ENCODE results near the gene MSRB1. TPM values are rescaled to one million over a fixed set of nuclear protein-coding genes. Genes with fewer than 3 reads are reported as not detected.

MSRB1 gene
- total RNA-seq, 2 donors from 2014 or later, result 11.0 to 12.4 TPM

DNA sequence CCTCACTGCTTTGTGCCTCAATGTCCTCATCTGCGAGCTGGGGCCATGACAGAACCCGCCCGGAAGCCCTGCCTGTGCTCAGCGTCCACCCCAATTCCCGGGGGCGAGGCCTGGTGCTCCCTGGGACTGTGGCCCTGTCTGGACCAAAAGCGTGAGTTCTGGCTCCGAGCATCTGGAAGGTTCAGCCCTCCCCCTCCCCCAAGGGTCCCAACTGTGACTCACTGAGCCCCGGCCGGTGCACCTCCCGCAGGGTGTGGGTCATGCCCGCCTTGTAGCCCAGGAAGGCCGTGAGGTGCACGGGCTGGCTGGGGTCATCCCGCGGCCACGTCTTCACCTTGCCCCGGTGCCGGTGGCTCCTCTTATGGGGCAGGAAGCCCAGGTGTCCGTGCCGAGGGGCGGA lies 10.7 kb upstream of the MSRB1 start:
- Histone ChIP-seq H3K4me3 (no peak overlapping the region), H3K27me3 (replicated peaks; ENCODE audit: insufficient read depth) (no peaks in the 10 kb centered on the region), H3K36me3 (no peaks in the 10 kb centered on the region), H3K9me3 (no peaks in the 10 kb centered on the region), H3K27ac (no peak overlapping the region), H3K4me1 (replicated peaks) (no peaks in the 10 kb centered on the region)
- 94% methylated on average over 21 of the region's 22 CpGs for WGBS
- no peak for DNase-seq (ENCODE audit: low spot score)
- intact Hi-C loops (cut with DNase I), result no loop called here
- TF ChIP-seq POLR2A (IDR thresholded peaks at IDR 0.05), result no peak
- TF ChIP-seq POLR2AphosphoS5 (IDR thresholded peaks at IDR 0.05), result no peak
- TF ChIP-seq, protein P1, sequence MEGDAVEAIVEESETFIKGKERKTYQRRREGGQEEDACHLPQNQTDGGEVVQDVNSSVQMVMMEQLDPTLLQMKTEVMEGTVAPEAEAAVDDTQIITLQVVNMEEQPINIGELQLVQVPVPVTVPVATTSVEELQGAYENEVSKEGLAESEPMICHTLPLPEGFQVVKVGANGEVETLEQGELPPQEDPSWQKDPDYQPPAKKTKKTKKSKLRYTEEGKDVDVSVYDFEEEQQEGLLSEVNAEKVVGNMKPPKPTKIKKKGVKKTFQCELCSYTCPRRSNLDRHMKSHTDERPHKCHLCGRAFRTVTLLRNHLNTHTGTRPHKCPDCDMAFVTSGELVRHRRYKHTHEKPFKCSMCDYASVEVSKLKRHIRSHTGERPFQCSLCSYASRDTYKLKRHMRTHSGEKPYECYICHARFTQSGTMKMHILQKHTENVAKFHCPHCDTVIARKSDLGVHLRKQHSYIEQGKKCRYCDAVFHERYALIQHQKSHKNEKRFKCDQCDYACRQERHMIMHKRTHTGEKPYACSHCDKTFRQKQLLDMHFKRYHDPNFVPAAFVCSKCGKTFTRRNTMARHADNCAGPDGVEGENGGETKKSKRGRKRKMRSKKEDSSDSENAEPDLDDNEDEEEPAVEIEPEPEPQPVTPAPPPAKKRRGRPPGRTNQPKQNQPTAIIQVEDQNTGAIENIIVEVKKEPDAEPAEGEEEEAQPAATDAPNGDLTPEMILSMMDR (IDR thresholded peaks at IDR 0.05), result no peak

DNA sequence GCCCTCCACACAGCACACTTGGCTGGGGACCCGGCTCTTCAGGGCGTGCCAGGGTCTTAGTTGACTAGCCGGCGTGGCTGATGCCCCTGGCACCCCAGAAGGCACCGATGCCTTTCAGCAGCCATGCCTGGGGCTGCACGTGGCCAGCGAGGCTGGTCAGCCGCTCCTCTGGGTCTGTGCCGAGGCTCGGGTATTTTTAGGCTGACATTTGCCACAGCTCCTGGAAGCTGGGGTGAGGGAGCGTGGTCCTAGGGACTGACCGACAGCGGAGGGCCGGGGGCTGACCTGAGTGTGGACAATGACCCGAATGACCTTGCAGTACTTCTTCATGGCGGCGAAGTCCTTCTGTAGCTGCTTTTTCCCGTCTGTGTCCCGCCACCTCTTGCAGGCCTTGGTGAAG lies 7.6 kb upstream of the MSRB1 start:
- intact Hi-C loops (cut with DNase I), result no loop called here
- no peaks in the 10 kb centered on the region for H3K27me3 ChIP-seq (replicated peaks; ENCODE audit: insufficient read depth)
- no peak for DNase-seq (ENCODE audit: low spot score)
- H3K9me3 ChIP-seq, result no peaks in the 10 kb centered on the region
- H3K4me1 ChIP-seq (replicated peaks), result no peaks in the 10 kb centered on the region
- no peak overlapping the region for H3K4me3 ChIP-seq
- TF ChIP-seq POLR2AphosphoS5 (IDR thresholded peaks at IDR 0.05) (no peak), POLR2A (IDR thresholded peaks at IDR 0.05) (no peak)
- TF ChIP-seq, protein P1 (IDR thresholded peaks at IDR 0.05), result no peak
- H3K36me3 ChIP-seq, result no peaks in the 10 kb centered on the region
- no peak overlapping the region for H3K27ac ChIP-seq
- WGBS, result 80% methylated on average over 19 of the region's 19 CpGs

DNA sequence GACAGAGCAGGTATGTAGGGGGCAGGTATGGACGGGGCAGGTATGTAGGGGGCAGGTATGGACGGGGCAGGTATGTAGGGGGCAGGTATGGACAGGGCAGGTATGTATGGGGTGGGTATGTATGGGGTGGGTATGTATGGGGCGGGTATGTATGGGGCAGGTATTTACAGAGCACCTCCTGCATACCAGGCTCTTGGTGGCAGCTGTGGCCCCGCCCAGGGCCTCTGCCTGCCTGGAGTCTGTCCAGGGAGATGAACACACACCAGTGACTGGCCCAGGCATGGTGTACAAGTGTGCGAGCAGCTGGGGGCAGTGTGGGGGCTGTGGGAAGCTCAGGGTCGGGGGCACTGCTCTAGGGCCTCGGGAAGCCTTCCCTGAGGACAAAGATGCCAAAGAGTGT lies 7.0 kb upstream of the MSRB1 start:
- Histone ChIP-seq H3K27ac (no peak overlapping the region), H3K36me3 (no peaks in the 10 kb centered on the region), H3K4me3 (no peak overlapping the region), H3K4me1 (replicated peaks) (no peaks in the 10 kb centered on the region), H3K27me3 (replicated peaks; ENCODE audit: insufficient read depth) (no peaks in the 10 kb centered on the region), H3K9me3 (no peaks in the 10 kb centered on the region)
- no peak for DNase-seq (ENCODE audit: low spot score)
- intact Hi-C loops (cut with DNase I), result no loop called here
- 33% methylated on average over 7 of the region's 7 CpGs for WGBS
- TF ChIP-seq, protein P1 (IDR thresholded peaks at IDR 0.05), result no peak
- TF ChIP-seq POLR2A (IDR thresholded peaks at IDR 0.05), result no peak

DNA sequence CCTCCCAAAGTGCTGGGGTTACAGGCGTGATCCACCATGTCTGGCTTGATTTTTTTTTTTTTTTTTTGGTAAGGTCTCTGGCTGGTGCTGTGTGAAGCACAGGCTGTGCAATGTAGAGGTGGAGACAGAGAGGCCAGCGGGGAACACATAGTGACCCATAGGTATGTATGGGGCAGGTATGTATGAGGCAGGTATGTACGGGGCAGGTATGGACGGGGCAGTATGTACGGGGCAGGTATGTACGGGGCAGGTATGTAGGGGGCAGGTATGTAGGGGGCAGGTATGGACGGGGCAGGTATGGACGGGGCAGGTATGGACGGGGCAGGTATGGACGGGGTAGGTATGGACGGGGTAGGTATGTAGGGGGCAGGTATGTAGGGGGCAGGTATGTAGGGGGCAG lies 6.5 kb upstream of the MSRB1 start:
- 86% methylated on average over 11 of the region's 11 CpGs for WGBS
- H3K9me3 ChIP-seq, result no peaks in the 10 kb centered on the region
- no peaks in the 10 kb centered on the region for H3K4me1 ChIP-seq (replicated peaks)
- DNase-seq (ENCODE audit: low spot score), result no peak
- H3K27ac ChIP-seq, result no peak overlapping the region
- TF ChIP-seq POLR2A (IDR thresholded peaks at IDR 0.05), result no peak
- TF ChIP-seq, protein P1 (IDR thresholded peaks at IDR 0.05), result no peak
- no peak for TF ChIP-seq POLR2AphosphoS5 (IDR thresholded peaks at IDR 0.05)
- no peaks in the 10 kb centered on the region for H3K27me3 ChIP-seq (replicated peaks; ENCODE audit: insufficient read depth)
- no peaks in the 10 kb centered on the region for H3K36me3 ChIP-seq
- intact Hi-C loops (cut with DNase I), result no loop called here
- no peak overlapping the region for H3K4me3 ChIP-seq

DNA sequence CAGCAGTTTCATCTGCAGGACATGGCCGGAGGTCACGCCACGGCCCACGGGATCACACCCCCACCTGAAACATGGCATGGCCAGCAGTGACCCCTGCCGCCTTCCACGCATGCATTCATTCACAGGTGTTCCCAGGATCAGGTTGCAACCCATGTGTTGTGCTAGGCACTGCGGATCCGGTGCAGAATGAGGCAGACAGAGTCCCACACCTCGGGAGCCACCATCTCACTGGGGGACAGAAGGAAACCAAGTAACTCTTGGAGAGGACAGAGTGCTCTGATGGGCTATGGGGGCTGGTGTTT lies 4.3 kb upstream of the MSRB1 start:
- Histone ChIP-seq H3K4me1 (replicated peaks) (peaks cover 3% of the 10 kb centered on the region), H3K9me3 (no peaks in the 10 kb centered on the region), H3K27ac (no peak overlapping the region), H3K36me3 (no peaks in the 10 kb centered on the region), H3K27me3 (replicated peaks; ENCODE audit: insufficient read depth) (no peaks in the 10 kb centered on the region), H3K4me3 (no peak overlapping the region)
- intact Hi-C loops (cut with DNase I), result no loop called here
- DNase-seq (ENCODE audit: low spot score), result no peak
- TF ChIP-seq POLR2A (IDR thresholded peaks at IDR 0.05) (no peak), POLR2AphosphoS5 (IDR thresholded peaks at IDR 0.05) (no peak)
- TF ChIP-seq, protein P1 (IDR thresholded peaks at IDR 0.05), result no peak
- WGBS, result 85% methylated on average over 9 of the region's 9 CpGs

Measured in prostate gland (tissue), 2 donors.